Measurements from ENCODE around the gene GNA12.

DNA sequence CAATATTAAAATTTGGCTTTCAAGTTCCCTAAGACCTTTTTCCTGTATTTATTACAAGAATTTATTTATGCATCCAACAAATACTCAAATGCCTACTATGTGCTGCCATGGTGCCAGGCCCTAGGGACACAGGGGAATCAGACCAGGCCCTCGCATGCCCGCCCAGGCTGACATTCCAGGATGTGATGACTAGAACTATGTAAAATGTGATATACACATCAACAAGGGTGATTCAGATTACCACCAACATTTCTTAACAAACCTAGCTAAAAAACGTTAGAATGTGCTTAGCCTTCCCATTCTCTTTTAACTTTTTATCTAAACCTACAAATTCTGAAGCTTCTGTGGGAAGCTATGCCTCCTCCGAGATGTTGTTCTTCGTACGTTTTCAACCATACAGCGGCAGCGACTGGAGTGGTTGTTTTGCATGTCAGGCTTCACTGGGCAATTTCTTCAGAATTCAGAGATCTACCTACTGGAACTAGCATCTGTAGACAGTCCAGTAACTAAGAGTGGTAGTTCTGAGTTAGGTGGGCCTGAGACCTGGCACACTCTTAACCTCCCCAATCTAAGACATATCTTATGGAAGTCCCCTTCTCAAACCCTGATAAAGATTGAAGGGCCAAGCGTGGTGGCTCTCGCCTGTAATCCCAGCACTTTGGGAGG is 22.1 kb downstream of the GNA12 start:
- TF ChIP-seq, protein P1, sequence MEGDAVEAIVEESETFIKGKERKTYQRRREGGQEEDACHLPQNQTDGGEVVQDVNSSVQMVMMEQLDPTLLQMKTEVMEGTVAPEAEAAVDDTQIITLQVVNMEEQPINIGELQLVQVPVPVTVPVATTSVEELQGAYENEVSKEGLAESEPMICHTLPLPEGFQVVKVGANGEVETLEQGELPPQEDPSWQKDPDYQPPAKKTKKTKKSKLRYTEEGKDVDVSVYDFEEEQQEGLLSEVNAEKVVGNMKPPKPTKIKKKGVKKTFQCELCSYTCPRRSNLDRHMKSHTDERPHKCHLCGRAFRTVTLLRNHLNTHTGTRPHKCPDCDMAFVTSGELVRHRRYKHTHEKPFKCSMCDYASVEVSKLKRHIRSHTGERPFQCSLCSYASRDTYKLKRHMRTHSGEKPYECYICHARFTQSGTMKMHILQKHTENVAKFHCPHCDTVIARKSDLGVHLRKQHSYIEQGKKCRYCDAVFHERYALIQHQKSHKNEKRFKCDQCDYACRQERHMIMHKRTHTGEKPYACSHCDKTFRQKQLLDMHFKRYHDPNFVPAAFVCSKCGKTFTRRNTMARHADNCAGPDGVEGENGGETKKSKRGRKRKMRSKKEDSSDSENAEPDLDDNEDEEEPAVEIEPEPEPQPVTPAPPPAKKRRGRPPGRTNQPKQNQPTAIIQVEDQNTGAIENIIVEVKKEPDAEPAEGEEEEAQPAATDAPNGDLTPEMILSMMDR (IDR thresholded peaks at IDR 0.05): no peak
- TF ChIP-seq EP300 (IDR thresholded peaks at IDR 0.05) (no peak), POLR2A (IDR thresholded peaks at IDR 0.05) (no peak), POLR2AphosphoS5 (IDR thresholded peaks at IDR 0.05) (no peak)

All from stomach (tissue), 4 donors.